Measurements from ENCODE around the gene WASF1. TPM values are rescaled to one million over a fixed set of nuclear protein-coding genes. Genes with fewer than 3 reads are reported as not detected.
A peak's percentile ranks its signal among the peaks of the same experiment; 100 is the strongest.

The WASF1 gene
- total and polyA plus RNA-seq, 2 experiments from 2014 or later: 12.3 to 25.1 TPM

DNA sequence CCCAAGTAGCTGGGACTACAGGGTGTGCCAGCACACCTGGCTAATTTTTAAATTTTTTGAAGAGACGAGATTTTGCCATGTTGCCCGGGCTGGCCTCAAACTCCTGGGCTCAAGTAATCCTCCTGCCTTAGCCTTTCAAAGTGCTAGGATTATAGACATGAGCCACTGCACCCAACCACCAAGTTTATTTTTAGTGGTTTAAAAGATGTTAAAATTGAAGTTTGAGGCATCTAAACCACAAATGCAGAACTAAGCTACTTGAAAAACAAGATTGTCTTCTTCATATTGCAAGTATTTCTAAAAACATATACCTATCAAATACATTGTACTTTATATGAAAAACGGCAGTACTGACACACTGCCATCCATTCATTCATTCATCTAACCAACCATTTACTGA, 31.6 kb downstream of the WASF1 start:
- Histone ChIP-seq H3F3A (ENCODE audit: insufficient read depth) (no peaks in the 10 kb centered on the region), H3K9me2 (ENCODE audit: insufficient read depth) (no peaks in the 10 kb centered on the region), H3K79me2 (ENCODE audit: insufficient read depth) (peaks cover 8% of the 10 kb centered on the region), H3K4me2 (ENCODE audit: unreplicated experiment) (no peak overlapping the region), H3K9me3 (ENCODE audit: low read depth) (no peaks in the 10 kb centered on the region), H3K36me3 (ENCODE audit: low read depth) (no peaks in the 10 kb centered on the region), H3K9ac (no peak overlapping the region), H2AFZ (no peak overlapping the region), H3K4me3 (no peak overlapping the region), H3K27me3 (replicated peaks; ENCODE audit: insufficient read depth) (no peaks in the 10 kb centered on the region), H3K27ac (no peak overlapping the region), H3K4me1 (ENCODE audit: insufficient read depth) (no peaks in the 10 kb centered on the region), H4K20me1 (ENCODE audit: insufficient read depth) (no peaks in the 10 kb centered on the region)
- WGBS, 2 experiments (ENCODE audit: low coverage in 1 of 2, low lambda C conversion rate in 2 of 2, missing lambda C conversion rate in 2 of 2): 96% methylated on average over 3 of the region's 3 CpGs
- TF ChIP-seq EZH2 (IDR thresholded peaks at IDR 0.05; ENCODE audit: insufficient read depth, poor library complexity, severe bottlenecking) (no peak), EZH2phosphoT487 (IDR thresholded peaks at IDR 0.05; ENCODE audit: insufficient read depth, low read depth) (no peak)
- in situ Hi-C loops (cut with MboI): no loop called here
- DNase-seq: no peak

DNA sequence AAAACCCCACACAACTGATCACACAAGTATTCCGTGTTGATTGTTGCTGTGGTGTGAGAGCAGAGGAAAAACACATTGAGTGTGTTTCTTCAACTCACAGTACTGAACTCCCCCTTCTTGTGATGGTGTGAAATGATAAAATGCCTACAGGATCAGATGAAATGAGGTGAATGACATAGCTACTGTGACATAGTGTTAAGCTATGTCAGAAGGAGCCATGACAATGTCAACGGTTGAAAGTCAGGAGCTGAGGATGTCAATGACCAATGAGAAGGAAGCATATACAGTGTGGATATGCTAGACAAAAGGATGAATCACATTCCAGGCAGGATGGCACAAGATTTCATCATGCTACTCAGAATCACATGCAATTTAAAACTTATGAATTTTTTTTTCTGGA, 38.8 kb downstream of the WASF1 start:
- Histone ChIP-seq H3F3A (ENCODE audit: insufficient read depth) (peaks cover 5% of the 10 kb centered on the region; the same call in 1 of the 2 replicates), H3K9me2 (ENCODE audit: insufficient read depth) (no peaks in the 10 kb centered on the region), H3K27me3 (replicated peaks; ENCODE audit: insufficient read depth) (no peaks in the 10 kb centered on the region), H3K9me3 (ENCODE audit: low read depth) (no peaks in the 10 kb centered on the region), H3K27ac (peak overlapping the region; percentile 80), H3K79me2 (ENCODE audit: insufficient read depth) (0 out of 2 replicates have a peak, but pooled peaks cover 7% of the 10 kb centered on the region), H3K4me2 (ENCODE audit: unreplicated experiment) (no peak overlapping the region), H2AFZ (peak overlapping the region; percentile 47), H3K36me3 (ENCODE audit: low read depth) (no peaks in the 10 kb centered on the region), H4K20me1 (ENCODE audit: insufficient read depth) (no peaks in the 10 kb centered on the region), H3K4me3 (no peak overlapping the region), H3K9ac (peak overlapping the region; percentile 41), H3K4me1 (ENCODE audit: insufficient read depth) (peaks cover 15% of the 10 kb centered on the region)
- in situ Hi-C loops (cut with MboI): no loop called here
- DNase-seq: peak; percentile 80
- TF ChIP-seq EZH2 (IDR thresholded peaks at IDR 0.05; ENCODE audit: insufficient read depth, poor library complexity, severe bottlenecking): no peak
- TF ChIP-seq EZH2phosphoT487 (IDR thresholded peaks at IDR 0.05; ENCODE audit: insufficient read depth, low read depth): no peak
- WGBS, 2 experiments (ENCODE audit: low coverage in 1 of 2, low lambda C conversion rate in 2 of 2, missing lambda C conversion rate in 2 of 2): 62 to 66% methylated on average over 2 of the region's 2 CpGs

DNA sequence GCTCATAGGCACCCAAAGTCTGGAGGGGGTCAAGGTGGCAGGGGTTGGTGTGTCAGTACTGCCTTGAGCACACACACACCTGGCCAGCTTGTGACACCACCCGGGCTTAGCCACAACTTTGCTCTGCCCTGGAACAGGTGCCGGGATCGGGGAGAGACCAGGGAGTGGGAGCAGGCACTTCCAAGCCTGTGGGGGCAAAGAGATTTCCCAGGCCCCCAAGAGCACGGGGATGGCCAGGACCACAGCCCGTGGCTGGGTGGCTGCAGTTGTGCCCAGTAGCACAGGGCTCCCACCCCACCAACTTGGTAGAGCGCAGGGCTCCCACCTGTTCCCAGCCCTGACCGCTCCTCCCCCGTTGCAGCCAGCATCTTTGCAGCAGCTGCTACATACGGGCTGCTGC, 40.4 kb downstream of the WASF1 start:
- no peaks in the 10 kb centered on the region for H3K9me2 ChIP-seq (ENCODE audit: insufficient read depth)
- no peaks in the 10 kb centered on the region for H4K20me1 ChIP-seq (ENCODE audit: insufficient read depth)
- H3K9me3 ChIP-seq (ENCODE audit: low read depth): no peaks in the 10 kb centered on the region
- 0 out of 2 replicates have a peak, but pooled peaks cover 7% of the 10 kb centered on the region for H3K79me2 ChIP-seq (ENCODE audit: insufficient read depth)
- no peak overlapping the region for H2AFZ ChIP-seq
- TF ChIP-seq EZH2 (IDR thresholded peaks at IDR 0.05; ENCODE audit: insufficient read depth, poor library complexity, severe bottlenecking) (no peak), EZH2phosphoT487 (IDR thresholded peaks at IDR 0.05; ENCODE audit: insufficient read depth, low read depth) (no peak)
- in situ Hi-C loops (cut with MboI): no loop called here
- H3K4me3 ChIP-seq: no peak overlapping the region
- peaks cover 5% of the 10 kb centered on the region; the same call in 1 of the 2 replicates for H3F3A ChIP-seq (ENCODE audit: insufficient read depth)
- H3K27me3 ChIP-seq (replicated peaks; ENCODE audit: insufficient read depth): no peaks in the 10 kb centered on the region
- DNase-seq: no peak
- H3K27ac ChIP-seq: no peak overlapping the region
- H3K4me1 ChIP-seq (ENCODE audit: insufficient read depth): peaks cover 15% of the 10 kb centered on the region
- no peaks in the 10 kb centered on the region for H3K36me3 ChIP-seq (ENCODE audit: low read depth)
- H3K9ac ChIP-seq: no peak overlapping the region
- H3K4me2 ChIP-seq (ENCODE audit: unreplicated experiment): no peak overlapping the region
- 86 to 90% methylated on average over 9 of the region's 9 CpGs for WGBS, 2 experiments (ENCODE audit: low coverage in 1 of 2, low lambda C conversion rate in 2 of 2, missing lambda C conversion rate in 2 of 2)

DNA sequence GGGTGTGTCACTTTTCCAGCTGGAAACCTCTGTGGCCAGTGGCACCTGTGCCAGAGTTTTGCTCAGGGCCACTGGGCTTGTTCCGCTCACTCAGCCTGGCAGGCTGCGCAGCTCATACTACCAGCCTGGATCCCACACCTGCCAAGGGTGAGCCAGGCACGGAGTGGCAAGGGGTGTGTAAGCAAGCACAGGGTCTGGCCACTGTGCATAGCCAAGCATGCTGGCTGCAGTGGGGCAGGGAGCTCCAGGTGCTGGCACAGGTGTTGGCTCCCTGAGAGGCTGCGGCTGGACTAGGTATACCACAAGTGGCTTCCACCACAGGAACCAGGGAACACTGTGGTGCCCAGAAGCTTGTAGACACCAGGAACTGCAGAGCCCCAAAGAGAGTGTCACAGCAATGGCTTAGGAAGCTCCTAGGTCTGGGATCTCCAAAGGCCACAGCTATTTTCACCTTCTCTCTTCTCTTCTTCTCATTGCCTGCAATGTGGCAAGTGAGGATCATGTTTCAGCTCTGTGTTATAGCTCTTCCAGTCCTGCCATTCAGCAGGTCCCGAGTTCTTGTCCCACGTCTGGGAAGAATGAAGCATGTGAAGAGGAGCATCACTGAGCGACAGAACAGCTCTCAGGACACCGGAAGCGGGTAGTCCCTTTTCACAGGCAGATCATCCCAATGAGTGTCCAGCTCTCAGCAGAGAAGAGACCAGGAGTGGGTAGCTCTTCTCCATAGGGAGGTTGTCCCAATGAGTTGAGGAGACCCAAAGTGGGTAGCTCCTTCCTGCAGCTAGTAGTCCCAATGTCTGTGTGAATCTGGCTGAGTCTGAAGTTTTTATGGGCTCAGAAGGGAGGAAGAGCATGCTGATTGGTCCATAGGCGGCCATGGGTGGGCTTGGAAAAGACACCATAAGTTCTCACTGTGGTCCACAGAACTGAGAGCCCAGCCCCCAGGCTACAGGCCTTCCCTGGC, 41.3 kb downstream of the WASF1 start:
- no peak overlapping the region for H2AFZ ChIP-seq
- no peaks in the 10 kb centered on the region for H3K9me3 ChIP-seq (ENCODE audit: low read depth)
- H3K36me3 ChIP-seq (ENCODE audit: low read depth): no peaks in the 10 kb centered on the region
- H4K20me1 ChIP-seq (ENCODE audit: insufficient read depth): no peaks in the 10 kb centered on the region
- no peak overlapping the region for H3K4me2 ChIP-seq (ENCODE audit: unreplicated experiment)
- no peaks in the 10 kb centered on the region for H3K9me2 ChIP-seq (ENCODE audit: insufficient read depth)
- no peaks in the 10 kb centered on the region for H3K27me3 ChIP-seq (replicated peaks; ENCODE audit: insufficient read depth)
- 96 to 98% methylated on average over 10 of the region's 10 CpGs for WGBS, 2 experiments (ENCODE audit: low coverage in 1 of 2, low lambda C conversion rate in 2 of 2, missing lambda C conversion rate in 2 of 2)
- TF ChIP-seq EZH2phosphoT487 (IDR thresholded peaks at IDR 0.05; ENCODE audit: insufficient read depth, low read depth) (no peak), EZH2 (IDR thresholded peaks at IDR 0.05; ENCODE audit: insufficient read depth, poor library complexity, severe bottlenecking) (no peak)
- peaks cover 15% of the 10 kb centered on the region for H3K4me1 ChIP-seq (ENCODE audit: insufficient read depth)
- DNase-seq: no peak
- in situ Hi-C loops (cut with MboI): no loop called here
- no peak overlapping the region for H3K27ac ChIP-seq
- no peak overlapping the region for H3K4me3 ChIP-seq
- H3K79me2 ChIP-seq (ENCODE audit: insufficient read depth): 0 out of 2 replicates have a peak, but pooled peaks cover 7% of the 10 kb centered on the region
- no peak overlapping the region for H3K9ac ChIP-seq
- peaks cover 5% of the 10 kb centered on the region; the same call in 1 of the 2 replicates for H3F3A ChIP-seq (ENCODE audit: insufficient read depth)
